NCI-H526 (cell line): ENCODE results near the gene MEGF11.

Experiments
- DNase-seq, 2 experiments: peaks; one replicate each; lab custom pipeline; 2025; lab: John Stamatoyannopoulos, UW

The MEGF11 gene

DNA sequence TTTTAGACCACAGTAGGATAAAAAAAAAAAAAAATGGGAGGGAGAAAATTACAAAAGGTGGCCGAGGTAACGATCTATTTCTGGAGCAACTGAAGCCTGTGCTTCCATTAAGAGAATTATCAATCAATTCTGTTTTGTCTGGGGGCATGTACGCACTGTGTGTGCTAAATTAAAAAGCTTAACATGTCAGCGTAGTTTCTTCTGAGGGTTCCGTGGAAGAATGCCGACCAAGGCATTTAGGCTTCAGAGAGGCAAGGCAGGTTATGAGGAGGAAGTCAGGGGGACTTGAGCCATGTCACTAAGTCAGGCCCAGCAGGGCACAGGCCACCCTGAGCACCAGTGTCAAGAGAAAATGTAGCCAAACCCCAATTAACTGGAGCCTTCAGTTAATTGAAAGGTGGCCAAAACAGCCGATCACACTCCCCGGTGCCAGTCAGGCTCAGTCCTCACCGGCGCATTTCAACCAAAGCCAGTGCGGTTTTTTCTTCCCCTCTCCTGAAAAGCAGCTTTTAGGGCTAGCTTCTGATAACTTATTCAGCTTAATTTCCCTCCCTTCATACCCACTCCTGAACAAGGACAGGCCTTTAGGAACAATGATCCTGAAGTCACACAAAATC lies 113.9 kb downstream of the MEGF11 start:
- no peak for DNase-seq

DNA sequence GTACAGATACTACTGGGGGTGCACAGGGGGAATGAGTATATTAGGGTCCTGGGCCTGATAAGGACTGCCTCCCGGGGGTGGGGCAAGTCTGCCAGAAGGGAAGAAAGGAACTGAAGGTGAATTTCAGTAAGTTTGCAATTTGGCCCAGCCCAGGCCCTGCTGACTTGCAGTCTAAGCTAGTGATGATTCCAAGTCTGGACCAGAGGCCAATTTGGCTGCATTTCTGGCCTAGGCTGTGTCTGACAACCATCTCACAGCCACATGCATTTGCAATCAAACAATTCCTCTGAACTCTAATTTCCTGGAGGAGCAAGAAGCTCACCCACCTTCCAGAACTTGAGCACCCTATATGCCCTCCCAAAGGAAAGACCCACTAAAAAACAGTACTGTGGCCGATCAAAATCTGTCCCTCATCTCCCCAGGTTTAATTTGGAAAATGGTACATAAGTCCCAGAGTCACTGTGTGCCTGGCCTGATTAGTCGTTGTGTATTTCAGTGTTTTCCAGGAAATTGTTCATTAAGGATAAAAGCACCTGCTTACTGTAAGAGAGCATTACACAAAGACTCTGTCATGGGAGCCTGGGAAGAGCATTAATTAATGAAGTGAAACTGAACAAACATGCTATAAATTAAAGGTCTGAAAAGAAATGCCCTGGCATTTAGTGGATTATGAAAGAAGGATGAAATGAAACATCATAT lies 114.5 kb downstream of the MEGF11 start:
- DNase-seq = no peak

DNA sequence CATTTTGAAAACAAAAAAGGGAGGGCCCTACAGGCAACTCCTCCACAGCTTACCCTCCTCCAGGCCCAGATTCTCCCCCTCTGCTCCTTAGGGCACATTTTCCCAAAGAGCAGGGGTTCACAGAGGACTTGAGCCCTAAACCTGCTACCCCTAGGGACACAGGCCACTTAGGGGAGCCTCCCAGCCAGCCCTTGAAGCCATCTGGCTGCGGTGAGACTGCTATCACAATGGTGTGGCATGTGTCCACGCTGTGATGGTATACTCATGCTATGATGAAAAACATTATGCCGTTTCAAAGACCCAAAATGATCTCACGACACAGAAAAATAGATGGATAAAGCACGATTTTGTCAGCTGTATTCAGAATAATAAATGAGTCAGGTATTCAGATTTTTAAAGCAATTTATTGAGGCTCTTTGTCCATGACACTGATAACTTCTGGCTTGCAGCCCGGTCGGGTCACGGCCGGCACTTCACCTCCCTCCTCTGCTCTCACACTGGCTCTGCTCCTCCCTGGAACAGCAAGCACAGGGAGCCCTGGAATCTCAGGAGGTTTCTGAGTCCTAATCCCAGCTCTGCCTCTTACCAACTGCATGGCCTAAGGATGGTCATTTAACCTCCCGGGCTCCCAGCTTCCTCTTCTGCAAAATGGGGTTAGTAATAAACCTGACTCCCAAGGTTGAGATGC lies 115.3 kb downstream of the MEGF11 start:
- no peak for DNase-seq

DNA sequence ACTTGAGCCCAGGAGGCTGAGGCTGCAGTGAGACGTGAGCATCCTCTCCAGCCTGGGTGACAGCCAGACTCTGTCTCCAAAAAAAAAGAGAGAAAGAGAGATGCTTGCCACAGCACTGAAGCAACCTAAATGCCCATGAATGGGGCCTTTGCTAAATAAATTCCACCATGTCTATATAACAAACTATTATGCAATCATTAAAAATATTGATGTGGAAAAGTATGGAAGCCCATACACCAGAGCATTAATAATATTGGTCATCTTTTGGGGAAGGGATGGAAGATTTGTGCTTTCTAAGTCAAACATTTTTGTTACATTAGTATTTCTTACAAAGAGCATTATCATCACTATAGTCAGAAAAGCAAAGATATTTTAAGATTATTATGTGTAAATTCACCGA lies 116.6 kb downstream of the MEGF11 start:
- no peak for DNase-seq

DNA sequence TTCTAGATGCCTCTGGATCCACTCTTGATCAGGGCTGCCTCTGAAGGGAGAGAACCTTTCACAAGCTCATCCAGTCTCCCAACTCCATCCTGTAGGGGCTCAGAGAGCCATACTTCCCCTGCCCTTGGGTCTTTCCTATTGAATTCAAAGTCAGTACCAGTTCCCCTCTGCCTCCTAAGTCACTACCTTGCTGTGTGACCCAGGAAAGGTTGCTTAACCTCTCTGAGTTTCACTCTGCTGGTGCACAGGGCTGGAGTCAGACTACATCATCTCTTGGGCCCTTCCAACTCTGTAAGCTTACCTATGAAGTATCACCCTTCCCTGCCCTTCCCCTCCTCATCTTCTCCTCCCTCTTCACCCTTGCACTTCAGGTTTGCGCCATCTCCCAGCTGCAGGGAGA lies 117.9 kb downstream of the MEGF11 start:
- DNase-seq = no peak

DNA sequence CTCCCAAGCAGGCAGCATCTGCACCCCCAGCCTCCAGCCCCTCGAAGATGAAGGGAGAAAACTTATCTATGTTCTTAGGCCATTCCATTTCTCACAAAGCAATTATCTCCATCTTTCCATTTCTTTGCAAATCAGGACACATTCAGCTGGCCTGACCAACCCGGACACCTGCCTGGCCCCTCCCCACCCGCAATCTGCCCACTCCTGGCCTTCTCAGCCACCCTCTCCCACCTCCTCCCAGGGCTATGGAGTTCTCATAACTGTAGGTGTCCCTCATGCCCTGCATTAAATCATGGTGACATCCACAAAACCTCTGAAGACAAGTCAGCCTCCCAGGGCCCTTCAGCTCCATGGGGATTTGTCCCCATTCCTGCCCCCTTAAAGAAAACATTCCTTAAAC lies 119.3 kb downstream of the MEGF11 start:
- DNase-seq = no peak

DNA sequence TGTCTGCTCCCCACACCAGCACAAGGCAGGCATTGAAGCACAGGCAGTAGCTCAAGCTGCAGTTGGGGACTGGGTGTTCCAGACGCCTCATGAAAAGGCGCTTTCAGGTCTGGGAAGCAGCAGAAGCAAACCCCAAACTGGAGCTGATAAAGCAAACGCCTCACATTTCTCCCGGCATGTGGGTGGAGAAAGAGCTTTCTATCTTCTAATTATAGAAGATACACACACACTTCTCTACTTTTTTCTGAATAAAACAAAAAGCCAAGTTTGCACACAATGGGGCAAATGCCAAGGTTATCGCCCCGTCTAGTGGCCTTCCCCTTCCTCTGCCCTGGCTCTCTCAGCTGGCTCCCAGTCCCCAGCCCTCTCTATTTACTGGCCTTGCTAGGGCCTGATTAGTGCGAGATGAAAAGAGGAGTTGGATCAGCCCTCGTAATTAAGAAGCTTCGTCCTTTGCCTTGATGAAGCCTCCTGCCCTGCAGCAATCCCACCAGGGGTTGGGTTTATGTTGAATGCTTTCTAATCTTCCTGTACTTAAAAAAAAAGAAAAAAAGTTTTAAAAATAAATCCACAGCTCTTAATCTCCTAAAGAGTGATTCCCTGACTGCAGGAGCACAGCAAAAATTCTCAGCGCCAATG lies 120.2 kb downstream of the MEGF11 start:
- no peak for DNase-seq

DNA sequence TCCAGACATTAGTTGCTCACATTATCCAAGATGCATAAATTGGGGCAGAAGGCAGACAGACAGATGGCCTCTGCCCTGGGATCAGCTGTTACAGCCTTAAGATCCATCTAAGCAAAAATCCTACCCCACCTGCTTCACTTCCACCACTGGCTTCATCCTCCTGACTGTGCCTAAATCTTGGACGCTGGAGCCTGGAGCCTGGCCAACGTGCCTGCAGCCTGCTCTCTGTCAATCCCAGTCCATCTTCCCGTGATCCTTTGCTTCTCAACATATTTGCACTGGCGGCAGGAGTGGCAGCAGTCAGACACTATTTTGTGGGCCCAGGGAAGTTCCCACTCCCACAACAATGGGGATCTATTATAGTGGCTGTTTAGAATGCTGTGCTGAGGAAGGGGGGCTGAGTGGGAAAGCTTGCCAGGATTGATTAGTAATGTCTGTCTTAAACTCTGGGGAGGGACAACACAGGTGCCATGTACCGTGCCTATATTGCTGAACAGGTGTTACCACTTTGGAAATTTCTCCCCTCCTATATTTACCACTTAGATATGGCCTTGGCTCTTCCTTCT lies 121.2 kb downstream of the MEGF11 start:
- DNase-seq = no peak

DNA sequence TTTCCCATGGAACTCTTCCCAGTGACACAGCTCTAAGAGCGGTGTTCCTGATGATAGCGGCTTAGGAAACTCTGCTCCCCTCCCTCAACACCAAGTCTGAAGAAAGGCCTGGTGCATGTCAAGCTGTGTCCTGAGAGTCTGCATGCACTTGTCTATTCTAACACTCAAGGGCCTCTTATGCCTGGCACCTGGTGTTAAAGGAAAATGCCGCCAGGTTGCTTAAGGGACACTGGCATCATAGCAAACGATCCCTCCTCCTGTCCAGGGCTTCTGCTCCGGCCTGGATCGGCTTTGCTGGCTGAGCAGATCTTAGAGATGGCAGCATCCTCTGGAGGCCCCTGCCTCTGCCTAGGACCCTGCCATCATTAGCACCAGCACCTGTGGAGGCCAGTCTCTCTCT lies 121.7 kb downstream of the MEGF11 start:
- DNase-seq = no peak

DNA sequence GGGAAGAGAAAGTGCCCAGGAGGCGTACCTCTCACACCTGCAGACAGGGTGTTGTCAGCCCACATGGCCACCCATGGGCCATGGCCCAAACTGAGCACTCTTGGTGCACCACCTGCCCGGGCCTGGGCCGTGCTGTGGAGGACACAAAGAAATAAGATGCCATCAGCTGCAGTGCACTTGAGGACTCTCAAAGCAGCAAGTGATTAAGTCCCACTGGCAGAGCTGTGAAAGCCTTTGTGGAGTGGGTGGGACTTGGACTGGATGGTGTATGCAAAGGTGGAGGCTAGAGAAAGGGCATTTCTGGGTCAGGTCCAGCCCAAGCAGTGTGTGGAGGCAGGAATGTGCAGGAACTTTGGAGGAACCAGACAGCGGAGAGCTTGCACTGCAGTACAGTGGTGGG lies 122.3 kb downstream of the MEGF11 start:
- DNase-seq = peak in 1 of 2 experiments; percentile 21

DNA sequence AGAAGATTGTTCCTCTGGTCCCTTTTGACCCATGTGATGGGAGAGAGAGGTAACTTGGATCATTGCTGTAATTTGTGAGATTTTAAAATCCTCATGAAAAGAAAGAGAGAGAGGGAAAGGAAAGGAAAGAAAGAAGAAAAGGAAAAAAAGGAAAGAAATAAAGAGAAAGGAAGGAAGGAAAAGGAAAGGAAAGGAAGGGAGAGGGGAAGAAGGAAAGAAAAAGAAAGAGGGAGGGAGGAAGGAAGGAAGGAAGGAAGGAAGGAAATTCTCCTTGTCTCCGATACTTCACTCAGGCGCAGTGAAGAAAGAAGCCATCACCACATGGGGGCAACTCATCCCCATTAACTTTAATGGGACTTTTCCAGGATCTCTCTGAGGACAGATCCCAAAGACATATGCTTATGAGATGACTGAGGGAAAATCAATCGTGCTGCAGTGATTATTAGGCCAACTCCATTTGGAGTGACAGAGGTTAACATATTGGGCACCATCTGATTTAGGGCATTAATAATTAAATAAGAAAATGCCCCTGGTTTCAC lies 123.0 kb downstream of the MEGF11 start:
- DNase-seq = peak in 1 of 2 experiments; percentile 21

DNA sequence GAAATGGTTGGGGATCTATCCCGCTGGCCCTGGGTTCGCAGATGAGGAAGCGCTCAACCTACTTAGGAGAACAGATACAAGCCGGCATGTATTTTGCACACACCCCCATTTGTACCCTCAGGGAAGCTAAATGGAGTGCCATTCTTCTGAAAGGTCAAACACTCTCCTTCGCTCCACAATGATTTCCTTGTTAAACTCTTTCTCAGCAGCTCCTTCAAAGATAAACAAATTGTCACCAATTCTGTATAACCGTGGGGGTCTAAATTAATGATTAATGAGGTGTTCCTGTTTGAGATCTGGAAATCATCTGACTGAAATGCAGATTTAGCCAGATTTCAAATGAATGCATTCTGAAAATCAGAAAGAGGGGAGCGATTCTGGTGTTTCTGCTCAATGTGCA lies 124.0 kb downstream of the MEGF11 start:
- DNase-seq = peak in 1 of 2 experiments; percentile 20

DNA sequence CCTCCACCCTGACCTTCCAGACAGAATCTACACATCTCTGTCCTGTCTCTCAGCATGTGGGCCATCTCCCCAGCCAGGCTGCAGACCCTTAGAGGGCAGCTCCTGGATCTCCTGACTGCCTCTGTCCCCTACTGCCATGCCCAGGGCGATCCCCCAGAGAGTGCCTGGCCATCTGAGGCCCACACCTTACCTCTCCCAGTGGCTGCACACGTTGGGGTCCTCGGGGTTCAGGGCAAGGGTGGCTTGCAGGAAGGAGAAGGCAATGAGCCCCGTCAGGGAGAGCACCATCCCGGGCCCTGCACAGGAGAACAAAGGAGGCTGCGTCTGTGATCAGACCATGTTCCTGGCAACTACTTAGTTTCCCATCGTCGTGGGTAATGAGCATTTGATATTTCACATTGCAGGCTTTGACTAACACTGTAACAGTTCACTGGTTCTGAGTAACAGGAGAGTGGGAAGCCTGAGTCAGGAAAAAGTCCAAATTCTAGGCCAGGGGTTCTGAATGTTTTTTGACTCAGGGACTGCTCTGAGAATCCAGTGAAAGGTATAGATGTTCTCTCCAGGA lies 125.4 kb downstream of the MEGF11 start:
- DNase-seq = no peak

DNA sequence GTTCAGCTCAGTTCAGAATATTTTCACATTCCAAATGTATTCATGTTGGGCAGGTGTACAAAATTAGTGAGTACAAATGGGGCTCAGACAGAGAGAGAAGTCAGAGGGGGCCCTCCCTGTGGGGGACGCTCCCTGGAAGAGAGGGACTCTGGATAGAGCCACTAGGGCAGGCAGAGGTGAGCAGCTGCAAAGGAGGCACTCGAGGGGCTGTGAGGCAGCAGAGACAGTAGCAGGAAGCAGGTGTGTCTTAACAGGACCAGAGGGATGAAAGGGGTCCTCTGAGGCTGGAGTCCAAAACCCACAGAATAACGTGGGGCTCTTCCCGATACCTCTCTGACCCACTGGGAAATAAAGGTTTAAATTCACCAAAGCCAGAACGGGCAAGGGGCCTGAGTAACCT lies 127.1 kb downstream of the MEGF11 start:
- DNase-seq = no peak

DNA sequence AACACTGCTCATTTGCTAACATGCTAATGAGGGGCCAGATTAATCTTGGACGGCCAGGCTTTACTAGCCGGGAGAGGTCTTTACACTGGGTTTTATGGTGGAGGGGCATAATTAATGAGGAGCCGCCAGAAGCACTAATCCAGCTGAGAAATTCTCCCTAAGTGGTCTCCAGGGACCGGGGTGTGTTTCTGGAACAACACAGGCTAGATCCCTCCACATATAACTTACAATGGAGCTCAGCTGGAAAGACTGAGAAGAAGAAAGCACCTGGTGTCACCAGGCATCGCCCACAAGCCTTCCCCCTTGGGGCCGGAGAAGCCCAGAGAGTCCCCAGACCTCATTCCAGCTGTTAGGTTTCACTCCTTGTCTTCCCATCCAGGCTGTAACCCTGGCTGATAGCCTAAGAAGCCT lies 127.5 kb downstream of the MEGF11 start:
- peak; percentile 62 to 87 for DNase-seq

DNA sequence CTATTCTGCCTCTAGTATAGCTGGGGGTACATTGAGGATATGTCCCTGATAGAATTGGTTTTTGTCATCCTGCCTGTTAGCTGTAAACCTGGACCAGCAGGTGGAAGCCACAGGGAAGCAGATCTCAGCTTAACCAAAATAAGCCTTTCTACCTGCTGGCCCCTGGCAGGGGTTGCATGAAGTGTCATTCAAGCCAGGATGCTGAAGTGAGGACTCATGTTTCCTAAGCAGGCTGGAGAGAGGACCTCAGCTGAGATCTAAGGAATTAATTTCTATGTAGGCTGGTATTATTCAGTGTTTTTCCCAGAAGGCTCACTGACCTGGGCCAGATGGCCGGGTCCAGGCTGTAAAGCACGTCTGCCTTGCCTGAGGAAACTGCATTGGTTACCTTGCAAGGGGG lies 128.9 kb downstream of the MEGF11 start:
- no peak for DNase-seq

DNA sequence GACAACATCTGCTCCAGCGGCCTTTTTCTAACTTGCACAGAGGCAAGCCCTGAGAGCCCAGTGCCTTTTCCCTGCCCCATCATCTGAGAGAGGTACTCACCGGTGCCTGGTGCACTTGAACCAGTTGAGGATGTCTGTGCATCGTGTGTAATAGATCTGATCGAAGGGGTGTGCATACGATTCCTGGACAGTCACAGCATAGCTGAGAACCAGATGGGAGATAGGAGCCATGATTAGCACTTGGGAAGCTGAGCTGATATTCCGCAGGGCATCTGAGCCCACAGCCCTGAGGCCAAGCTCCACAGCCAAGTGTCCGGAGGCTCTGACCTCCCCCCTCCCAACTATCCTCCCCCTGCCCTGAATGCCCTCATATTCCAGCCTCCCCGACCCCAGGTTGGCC lies 129.8 kb downstream of the MEGF11 start:
- DNase-seq = no peak

DNA sequence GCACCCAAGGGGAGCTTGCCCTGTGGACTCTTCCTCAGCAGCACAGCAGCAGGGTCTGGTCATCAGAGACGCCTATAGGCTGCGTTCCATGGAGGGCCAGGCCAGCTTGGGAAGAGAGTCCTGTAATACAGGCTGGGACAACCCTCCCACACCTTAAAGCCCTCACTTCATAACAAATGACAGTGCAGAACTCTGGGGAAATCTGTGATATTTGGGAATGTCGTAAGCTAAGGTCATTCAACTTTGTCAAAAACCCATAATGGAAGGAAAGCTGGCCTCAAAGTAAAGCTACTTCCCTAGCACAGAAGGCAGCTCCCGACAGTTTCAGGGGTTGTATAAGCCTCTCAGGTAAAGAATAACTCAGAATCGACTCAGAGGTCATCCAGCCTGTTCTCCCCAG lies 133.1 kb downstream of the MEGF11 start:
- no peak for DNase-seq

DNA sequence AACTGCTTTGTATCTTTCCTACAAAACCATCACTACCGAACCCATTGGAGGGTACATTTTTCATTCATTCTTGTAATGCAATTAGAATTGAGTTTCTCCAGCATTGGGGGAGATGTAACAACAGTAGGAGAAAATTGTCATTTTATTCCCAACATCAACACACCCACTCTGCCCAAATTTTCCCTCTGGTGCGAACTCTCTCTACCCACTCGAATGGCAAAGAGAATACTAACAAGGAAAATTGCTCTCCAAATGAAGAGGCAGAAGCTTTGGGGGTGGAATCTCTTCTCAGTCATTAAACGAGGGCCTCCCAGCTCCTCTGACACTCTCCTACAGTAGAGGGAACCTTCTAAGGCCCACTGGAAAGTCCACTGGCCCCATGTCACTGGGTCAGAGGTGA lies 135.7 kb downstream of the MEGF11 start:
- no peak for DNase-seq

DNA sequence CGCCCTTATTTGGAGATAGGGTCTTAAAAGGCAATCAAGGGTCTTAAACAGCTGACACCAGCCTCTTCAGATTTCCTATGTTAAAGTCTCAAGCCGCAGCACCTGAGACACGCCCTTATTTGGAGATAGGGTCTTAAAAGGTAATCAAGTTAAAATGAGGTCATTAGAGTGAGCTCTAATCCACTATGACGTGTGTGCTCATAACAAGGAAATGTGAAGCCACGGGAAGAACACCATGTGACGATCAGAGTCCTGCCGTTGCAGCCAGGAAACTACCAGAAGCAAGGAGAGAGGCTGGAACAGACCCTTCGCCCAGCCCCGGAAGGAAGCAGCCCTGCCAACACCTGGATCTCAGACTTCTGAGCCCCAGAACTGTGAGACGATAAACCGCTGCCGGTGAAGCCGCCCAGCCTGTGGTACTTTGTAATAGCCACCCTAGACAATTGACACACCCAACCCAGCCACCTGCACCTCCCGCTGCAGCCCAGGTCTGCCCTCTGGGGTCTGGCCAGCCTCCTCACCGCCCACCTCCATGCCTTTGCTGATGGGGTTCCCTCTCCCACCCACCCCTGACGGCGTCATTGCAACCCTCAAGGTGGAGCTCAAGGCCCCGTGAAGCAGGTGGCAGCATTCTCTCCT lies 137.9 kb downstream of the MEGF11 start:
- peak; percentile 6 to 25 for DNase-seq

DNA sequence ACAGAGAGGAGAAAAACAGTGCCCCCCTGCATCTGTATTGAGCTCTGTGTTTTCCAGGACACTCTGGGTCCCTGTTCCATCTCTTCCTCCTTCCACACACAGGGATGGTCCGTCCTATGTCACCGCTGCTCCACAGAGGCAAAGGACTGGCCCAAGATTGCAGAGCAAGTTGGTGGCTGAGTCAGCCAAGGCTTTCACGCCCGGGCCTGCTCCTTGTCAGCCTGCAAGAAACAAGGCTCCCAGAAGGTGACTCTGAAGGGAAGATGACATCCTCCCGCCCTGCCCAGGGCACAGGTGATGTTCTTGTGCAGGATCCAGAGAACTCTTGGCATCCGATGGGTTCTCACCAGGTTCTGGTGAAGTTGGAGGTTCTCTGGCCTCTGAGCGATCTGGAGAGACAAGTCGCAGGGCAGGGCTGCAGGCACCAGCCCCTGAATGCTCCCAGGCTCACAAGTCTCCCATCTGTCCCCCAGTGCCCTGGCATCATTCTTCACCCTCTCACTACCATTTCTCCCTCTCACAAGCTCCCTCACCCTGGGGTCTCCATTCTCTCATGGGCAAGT lies 138.6 kb downstream of the MEGF11 start:
- no peak for DNase-seq
